ENCODE data around the gene FBXL17. TPM values are rescaled to one million over a fixed set of nuclear protein-coding genes. Genes with fewer than 3 reads are reported as not detected.

FBXL17 gene
- total RNA-seq, 3 donors from 2014 or later: 22.6 to 31.3 (median 28.8) TPM

GRCh38 chr5:107871023-107871422, 510.9 kb downstream of the FBXL17 start:
- no peak for DNase-seq (ENCODE audit: low spot score in 2 of 2)
- no peak overlapping the region for H3K27ac ChIP-seq
- H3K27me3 ChIP-seq: no peaks in the 10 kb centered on the region
- H3K36me3 ChIP-seq: no peaks in the 10 kb centered on the region
- H3K4me1 ChIP-seq: no peaks in the 10 kb centered on the region
- H3K9me3 ChIP-seq: no peaks in the 10 kb centered on the region
- H3K4me3 ChIP-seq: no peak overlapping the region
- no peak for TF ChIP-seq POLR2AphosphoS5 (IDR thresholded peaks at IDR 0.05)
- TF ChIP-seq CTCF (IDR thresholded peaks at IDR 0.05): no peak
- TF ChIP-seq POLR2A (IDR thresholded peaks at IDR 0.05): no peak
- intact Hi-C loops (cut with DNase I; ENCODE audit: low total_unique reads): no loop called here

GRCh38 chr5:107869438-107870115, 512.3 kb downstream of the FBXL17 start:
- Histone ChIP-seq H3K4me3 (no peak overlapping the region), H3K36me3 (no peaks in the 10 kb centered on the region), H3K4me1 (no peaks in the 10 kb centered on the region), H3K27me3 (no peaks in the 10 kb centered on the region), H3K9me3 (no peaks in the 10 kb centered on the region), H3K27ac (no peak overlapping the region)
- TF ChIP-seq POLR2AphosphoS5 (IDR thresholded peaks at IDR 0.05) (no peak), POLR2A (IDR thresholded peaks at IDR 0.05) (no peak), CTCF (IDR thresholded peaks at IDR 0.05) (no peak)
- DNase-seq (ENCODE audit: low spot score in 2 of 2): no peak
- intact Hi-C loops (cut with DNase I; ENCODE audit: low total_unique reads): no loop called here

GRCh38 chr5:107868650-107869409, 513.1 kb downstream of the FBXL17 start:
- H3K36me3 ChIP-seq: no peaks in the 10 kb centered on the region
- DNase-seq (ENCODE audit: low spot score in 2 of 2): no peak
- TF ChIP-seq POLR2AphosphoS5 (IDR thresholded peaks at IDR 0.05) (no peak), CTCF (IDR thresholded peaks at IDR 0.05) (no peak), POLR2A (IDR thresholded peaks at IDR 0.05) (no peak)
- intact Hi-C loops (cut with DNase I; ENCODE audit: low total_unique reads): no loop called here
- no peaks in the 10 kb centered on the region for H3K27me3 ChIP-seq
- no peaks in the 10 kb centered on the region for H3K4me1 ChIP-seq
- no peak overlapping the region for H3K27ac ChIP-seq
- no peaks in the 10 kb centered on the region for H3K9me3 ChIP-seq
- H3K4me3 ChIP-seq: no peak overlapping the region

- no peak overlapping the region for H3K4me3 ChIP-seq
- DNase-seq (ENCODE audit: low spot score in 2 of 2): no peak
- no peak overlapping the region for H3K27ac ChIP-seq
- no peak for TF ChIP-seq POLR2AphosphoS5 (IDR thresholded peaks at IDR 0.05)
- TF ChIP-seq POLR2A (IDR thresholded peaks at IDR 0.05): no peak
- no peak for TF ChIP-seq CTCF (IDR thresholded peaks at IDR 0.05)
- no peaks in the 10 kb centered on the region for H3K9me3 ChIP-seq
- H3K4me1 ChIP-seq: no peaks in the 10 kb centered on the region
- H3K36me3 ChIP-seq: no peaks in the 10 kb centered on the region
- intact Hi-C loops (cut with DNase I; ENCODE audit: low total_unique reads): no loop called here
- no peaks in the 10 kb centered on the region for H3K27me3 ChIP-seq
Observed at GRCh38 chr5:107867266-107867665, 514.6 kb downstream of the FBXL17 start.

GRCh38 chr5:107864793-107865192, 517.1 kb downstream of the FBXL17 start:
- Histone ChIP-seq H3K4me3 (no peak overlapping the region), H3K27me3 (no peaks in the 10 kb centered on the region), H3K4me1 (no peaks in the 10 kb centered on the region), H3K36me3 (no peaks in the 10 kb centered on the region), H3K27ac (no peak overlapping the region), H3K9me3 (no peaks in the 10 kb centered on the region)
- DNase-seq (ENCODE audit: low spot score in 2 of 2): no peak
- no peak for TF ChIP-seq CTCF (IDR thresholded peaks at IDR 0.05)
- intact Hi-C loops (cut with DNase I; ENCODE audit: low total_unique reads): no loop called here

Measured in breast epithelium (tissue), 4 donors.